Measurements from ENCODE around the gene HOXC10. TPM values are rescaled to one million over a fixed set of nuclear protein-coding genes. Genes with fewer than 3 reads are reported as not detected.

The HOXC10 gene
- total RNA-seq, 1 donor = 0.43 TPM

DNA sequence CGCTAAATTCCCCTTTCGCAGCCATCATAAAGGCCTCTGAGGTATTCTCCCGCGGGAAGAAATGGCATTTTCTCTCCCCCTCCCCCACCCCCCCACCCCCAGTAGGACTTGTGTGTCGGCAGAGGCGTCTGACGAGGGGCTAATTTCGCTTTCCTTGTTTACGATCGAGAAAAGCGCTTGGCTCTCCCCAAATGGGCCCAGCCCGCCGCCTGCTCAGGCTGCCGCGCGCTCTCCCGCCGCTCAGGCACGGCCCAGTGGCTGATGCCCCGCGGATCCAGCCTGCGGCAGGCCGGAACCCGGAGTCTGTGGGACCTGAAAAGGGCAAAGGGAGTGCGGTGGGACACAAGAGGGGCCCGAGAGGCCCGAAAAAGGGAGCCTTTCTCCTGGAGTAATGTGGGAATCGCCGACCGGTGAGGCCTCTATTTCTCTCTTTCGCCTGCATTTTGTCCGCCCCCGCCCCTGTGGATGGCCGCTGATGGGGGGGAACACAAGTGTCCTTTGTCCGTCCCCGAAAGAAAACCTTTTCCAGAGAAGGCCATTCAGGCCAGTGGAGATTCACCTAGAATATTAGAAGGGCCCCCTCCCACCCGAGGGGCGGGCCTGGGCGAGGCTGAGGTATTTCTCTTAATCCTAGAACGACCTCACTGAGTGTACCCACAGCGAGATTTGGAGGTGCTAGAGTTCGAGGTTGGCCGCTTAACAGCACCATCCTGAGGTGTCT, 34.3 kb downstream of the HOXC10 start:
- peak; percentile 70 for DNase-seq (ENCODE audit: low read depth)
- TF ChIP-seq, protein P1, sequence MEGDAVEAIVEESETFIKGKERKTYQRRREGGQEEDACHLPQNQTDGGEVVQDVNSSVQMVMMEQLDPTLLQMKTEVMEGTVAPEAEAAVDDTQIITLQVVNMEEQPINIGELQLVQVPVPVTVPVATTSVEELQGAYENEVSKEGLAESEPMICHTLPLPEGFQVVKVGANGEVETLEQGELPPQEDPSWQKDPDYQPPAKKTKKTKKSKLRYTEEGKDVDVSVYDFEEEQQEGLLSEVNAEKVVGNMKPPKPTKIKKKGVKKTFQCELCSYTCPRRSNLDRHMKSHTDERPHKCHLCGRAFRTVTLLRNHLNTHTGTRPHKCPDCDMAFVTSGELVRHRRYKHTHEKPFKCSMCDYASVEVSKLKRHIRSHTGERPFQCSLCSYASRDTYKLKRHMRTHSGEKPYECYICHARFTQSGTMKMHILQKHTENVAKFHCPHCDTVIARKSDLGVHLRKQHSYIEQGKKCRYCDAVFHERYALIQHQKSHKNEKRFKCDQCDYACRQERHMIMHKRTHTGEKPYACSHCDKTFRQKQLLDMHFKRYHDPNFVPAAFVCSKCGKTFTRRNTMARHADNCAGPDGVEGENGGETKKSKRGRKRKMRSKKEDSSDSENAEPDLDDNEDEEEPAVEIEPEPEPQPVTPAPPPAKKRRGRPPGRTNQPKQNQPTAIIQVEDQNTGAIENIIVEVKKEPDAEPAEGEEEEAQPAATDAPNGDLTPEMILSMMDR (IDR thresholded peaks at IDR 0.05; ENCODE audit: insufficient read depth, low read depth, low read length) = no peak
- peak overlapping the region; percentile 95 for H3K4me3 ChIP-seq (ENCODE audit: low read depth, low read length)

DNA sequence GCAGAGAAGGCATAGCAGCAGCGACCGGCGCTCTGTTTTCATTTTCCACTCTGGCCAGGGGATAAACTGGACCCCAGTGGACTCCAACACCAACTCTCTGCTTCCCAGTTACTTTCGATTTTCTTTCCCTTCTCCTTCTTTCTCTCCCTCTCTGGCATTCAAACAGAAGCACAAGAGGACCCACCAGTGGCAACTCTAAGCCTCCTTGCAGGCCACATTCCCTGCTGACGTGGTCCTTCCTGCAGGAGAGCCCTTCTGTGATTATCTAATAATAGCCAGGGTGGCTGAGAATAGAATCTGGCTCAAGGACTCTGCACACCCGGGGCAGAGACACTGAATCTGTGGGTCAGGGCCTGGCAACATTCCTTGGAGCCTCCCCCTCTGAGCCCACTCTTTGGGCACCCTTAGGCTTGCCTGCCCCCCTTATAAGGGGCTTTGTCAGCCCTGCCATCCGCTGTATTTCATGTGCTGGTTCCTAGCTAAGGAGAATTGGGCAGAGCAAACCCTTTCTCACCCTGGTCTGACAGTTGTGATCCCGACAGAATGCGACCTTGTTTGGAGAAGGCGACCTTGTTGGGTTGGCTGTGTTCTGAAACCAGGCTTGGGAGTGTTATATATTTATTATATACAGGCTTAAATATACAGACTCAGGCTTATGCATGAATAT, 35.1 kb downstream of the HOXC10 start:
- TF ChIP-seq, protein P1 (IDR thresholded peaks at IDR 0.05; ENCODE audit: insufficient read depth, low read depth, low read length) = no peak
- H3K4me3 ChIP-seq (ENCODE audit: low read depth, low read length) = peak overlapping the region; percentile 95
- DNase-seq (ENCODE audit: low read depth) = peak; percentile 75

DNA sequence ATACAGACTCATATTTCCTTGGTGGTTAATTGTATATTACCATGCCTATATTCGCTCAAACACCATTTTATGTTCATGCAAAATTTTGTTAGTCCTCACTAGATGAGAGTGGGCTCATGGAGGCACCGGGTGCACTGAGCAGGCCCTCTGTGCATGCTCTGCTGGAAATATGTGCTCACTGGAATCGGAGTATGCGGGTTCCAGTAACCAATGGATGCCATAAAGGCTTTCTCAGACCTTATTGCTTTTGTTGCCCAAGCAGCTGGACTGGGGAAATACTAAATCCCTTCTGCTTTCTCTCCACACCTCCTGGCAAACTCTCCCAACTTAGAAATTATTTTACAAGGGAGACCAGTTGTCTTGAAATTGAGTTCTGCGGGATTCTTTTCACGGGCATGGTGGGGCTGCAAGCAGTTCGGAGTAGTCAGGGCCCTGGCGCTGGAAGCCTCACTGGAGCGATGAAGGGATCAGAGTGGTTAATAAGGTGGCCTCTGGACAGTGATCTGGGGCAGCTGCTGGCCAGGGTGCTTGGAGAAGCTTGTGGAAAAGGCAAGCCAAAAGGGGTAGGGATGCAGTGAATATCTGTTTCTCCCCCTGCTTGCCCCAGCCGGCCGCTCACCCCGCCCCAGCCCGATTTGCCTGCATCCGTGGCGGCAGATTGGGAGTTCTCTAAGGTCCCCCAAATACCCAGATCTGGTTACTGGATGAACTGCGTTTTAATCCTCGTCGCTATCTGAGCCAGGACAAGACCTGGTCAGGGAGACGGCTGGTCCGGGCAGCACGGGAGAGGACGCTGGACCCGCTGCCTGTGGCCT, 35.9 kb downstream of the HOXC10 start:
- no peak for DNase-seq (ENCODE audit: low read depth)
- TF ChIP-seq, protein P1 (IDR thresholded peaks at IDR 0.05; ENCODE audit: insufficient read depth, low read depth, low read length) = no peak
- peak overlapping the region; percentile 95 for H3K4me3 ChIP-seq (ENCODE audit: low read depth, low read length)

DNA sequence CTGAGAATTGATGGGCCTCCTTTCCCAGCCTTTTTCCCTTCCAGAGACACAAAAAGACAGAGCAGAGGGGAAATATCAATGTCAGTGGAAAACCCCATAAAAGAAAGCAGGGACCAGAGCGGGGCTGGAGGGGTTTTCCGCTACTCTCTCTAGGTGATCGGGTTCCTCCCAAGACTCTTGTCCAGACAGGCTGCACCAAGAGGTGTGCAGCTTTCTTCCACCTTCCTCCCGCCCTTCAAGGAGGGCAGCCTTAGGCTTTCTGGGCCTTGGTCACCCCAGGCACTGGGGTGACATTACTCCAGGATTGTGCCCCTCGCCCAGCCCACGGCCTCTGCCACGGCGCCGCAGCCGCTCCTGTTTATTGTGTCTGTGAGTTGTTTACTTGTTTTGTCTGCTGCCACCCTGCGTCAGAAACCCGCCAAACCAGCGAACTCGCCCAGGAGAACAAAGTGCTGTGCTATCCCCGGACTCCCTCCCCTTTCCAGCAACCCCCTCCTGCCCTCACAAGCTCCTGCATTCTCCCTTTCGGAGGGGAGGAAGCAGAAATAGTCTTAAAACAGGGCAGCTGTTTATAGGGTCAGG, 36.6 kb downstream of the HOXC10 start:
- peak overlapping the region; percentile 95 for H3K4me3 ChIP-seq (ENCODE audit: low read depth, low read length)
- TF ChIP-seq, protein P1 (IDR thresholded peaks at IDR 0.05; ENCODE audit: insufficient read depth, low read depth, low read length) = no peak
- DNase-seq (ENCODE audit: low read depth) = no peak

DNA sequence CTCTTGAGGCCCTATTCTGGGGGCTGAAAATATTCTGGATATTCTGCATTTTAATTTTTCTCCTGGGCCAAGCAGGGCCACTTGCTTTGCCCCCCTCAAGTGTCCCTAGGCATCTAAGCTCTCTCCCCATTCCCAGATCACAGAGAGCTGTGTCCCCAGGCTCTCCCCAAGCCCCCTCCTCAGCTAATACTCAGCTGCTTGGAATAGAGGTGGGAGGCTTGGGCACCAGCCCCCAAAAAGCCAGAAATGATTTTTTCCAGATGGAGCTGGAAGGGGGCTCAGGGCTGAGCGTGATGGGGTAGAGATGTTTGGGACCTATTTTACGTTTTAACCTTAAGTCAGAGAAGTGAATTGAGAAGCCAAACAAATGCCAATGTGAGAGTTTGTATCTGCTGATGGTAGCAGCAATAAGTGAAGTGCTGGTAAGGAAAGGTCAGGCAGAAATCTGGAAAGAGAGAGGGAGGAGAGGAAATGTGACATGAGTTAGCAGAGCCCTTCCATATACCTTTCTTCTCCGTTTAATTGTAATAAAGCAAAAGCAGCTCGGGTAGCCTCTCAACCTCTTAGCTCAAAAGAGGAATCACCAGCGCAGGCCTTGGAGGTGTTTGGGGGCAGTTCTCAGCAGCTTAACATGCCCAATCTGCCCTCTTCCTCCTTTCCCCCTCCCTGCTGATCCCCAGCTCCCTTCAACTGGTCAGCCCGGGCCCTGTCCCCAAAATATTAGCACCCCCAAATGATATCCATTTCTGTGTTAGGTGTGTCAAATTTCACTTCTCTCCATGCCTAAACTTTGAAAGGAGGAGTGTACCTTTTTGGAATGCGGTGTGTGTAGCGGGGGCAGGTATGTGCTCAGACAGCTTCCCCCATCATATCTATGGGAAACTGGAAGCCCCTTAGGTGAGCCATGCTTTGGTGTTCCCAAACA, 38.3 kb downstream of the HOXC10 start:
- peak overlapping the region; percentile 36 for H3K4me3 ChIP-seq (ENCODE audit: low read depth, low read length)
- DNase-seq (ENCODE audit: low read depth) = no peak
- TF ChIP-seq, protein P1 (IDR thresholded peaks at IDR 0.05; ENCODE audit: insufficient read depth, low read depth, low read length) = no peak

DNA sequence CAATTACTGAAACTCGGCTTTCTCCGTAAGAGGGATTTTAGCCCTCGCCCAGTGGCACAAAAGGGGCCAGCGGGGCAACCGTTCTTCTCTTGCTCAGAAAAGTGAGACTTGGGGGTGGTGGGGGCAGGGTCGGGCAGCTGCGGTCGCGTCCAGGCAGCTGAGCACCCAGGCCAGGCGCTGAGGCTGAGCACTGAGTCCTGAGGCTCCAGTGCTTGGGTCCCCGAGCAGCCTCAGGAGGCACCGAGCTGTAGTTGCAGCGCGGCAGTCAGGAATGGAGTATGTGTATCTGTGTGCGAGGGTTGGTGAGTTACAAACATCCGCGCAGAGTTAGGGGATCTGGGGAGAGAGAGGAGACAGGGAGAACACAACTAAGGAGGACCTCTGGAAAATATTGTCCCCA, 39.2 kb downstream of the HOXC10 start:
- no peak for DNase-seq (ENCODE audit: low read depth)
- TF ChIP-seq, protein P1 (IDR thresholded peaks at IDR 0.05; ENCODE audit: insufficient read depth, low read depth, low read length) = no peak
- H3K4me3 ChIP-seq (ENCODE audit: low read depth, low read length) = peak overlapping the region; percentile 36

Measured in fibroblast of villous mesenchyme (primary cell).